ENCODE measurements around the gene SLC25A10. TPM values are rescaled to one million over a fixed set of nuclear protein-coding genes. Genes with fewer than 3 reads are reported as not detected.
A peak's percentile ranks its signal among the peaks of the same experiment; 100 is the strongest.
"Not testable (repeated sequence)": the region's sequence is repeated elsewhere in the genome, so short reads cannot be mapped to it uniquely, and the experiment has no call there.

Gene SLC25A10
- total and polyA plus RNA-seq, 8 donors, result 3.5 to 55.6 (median 33.6) TPM

DNA sequence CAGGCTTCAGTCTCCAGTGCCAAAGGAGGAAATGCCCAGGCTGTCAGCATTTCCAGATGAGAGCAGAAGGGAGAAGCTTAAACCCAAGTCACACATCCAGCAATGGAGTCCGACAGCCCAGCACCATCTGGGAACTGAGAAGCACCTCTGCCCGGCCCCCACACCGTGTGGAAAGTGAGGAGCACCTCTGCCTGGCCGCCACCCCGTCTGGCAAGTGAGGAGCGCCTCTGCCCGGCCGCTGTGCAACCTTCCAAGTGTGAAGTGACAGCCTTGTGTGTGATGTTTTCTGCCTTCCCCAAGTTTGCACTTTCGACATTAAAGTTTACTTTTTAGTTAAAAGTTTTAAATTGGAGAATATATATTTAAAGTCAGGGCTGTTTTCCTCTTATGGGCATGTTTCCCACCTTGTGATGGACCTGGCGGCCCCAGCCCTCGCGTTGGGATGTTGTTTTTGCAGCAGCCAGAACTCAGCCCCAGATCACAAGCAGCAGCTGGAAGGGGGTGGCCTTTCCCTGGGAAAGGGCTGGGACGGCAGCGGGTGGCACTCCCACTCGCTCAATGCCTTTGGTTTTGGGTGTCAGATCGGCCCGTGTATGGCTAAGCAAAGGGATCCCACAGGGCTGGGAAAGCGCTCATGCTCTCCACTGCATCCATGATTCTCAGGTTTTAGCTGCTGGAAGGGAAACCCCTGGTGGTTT is 38.4 kb upstream of the SLC25A10 start:
- TF ChIP-seq, protein P1, sequence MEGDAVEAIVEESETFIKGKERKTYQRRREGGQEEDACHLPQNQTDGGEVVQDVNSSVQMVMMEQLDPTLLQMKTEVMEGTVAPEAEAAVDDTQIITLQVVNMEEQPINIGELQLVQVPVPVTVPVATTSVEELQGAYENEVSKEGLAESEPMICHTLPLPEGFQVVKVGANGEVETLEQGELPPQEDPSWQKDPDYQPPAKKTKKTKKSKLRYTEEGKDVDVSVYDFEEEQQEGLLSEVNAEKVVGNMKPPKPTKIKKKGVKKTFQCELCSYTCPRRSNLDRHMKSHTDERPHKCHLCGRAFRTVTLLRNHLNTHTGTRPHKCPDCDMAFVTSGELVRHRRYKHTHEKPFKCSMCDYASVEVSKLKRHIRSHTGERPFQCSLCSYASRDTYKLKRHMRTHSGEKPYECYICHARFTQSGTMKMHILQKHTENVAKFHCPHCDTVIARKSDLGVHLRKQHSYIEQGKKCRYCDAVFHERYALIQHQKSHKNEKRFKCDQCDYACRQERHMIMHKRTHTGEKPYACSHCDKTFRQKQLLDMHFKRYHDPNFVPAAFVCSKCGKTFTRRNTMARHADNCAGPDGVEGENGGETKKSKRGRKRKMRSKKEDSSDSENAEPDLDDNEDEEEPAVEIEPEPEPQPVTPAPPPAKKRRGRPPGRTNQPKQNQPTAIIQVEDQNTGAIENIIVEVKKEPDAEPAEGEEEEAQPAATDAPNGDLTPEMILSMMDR (IDR thresholded peaks at IDR 0.05), result no peak
- TF ChIP-seq POLR2AphosphoS5 (IDR thresholded peaks at IDR 0.05) (no peak), EP300 (IDR thresholded peaks at IDR 0.05) (no peak), POLR2A (IDR thresholded peaks at IDR 0.05) (no peak)
- peaks cover 33 to 67% (median 61%) of the 10 kb centered on the region in 4 donors for H3K36me3 ChIP-seq
- DNase-seq, result no peak
- H3K4me3 ChIP-seq, result no peak overlapping the region
- H3K9me3 ChIP-seq, result no peaks in the 10 kb centered on the region
- H3K27me3 ChIP-seq, result no peaks in the 10 kb centered on the region
- WGBS, 5 donors, result 79 to 85% (median 83%) methylated on average over 13 to 18 of the region's 18 CpGs
- intact Hi-C loops (cut with DNase I; ENCODE audit: low total_unique reads), result no loop called here
- peaks cover 0 to 10% (median 5%) of the 10 kb centered on the region in 4 donors for H3K4me1 ChIP-seq
- H3K27ac ChIP-seq, result no peak overlapping the region

DNA sequence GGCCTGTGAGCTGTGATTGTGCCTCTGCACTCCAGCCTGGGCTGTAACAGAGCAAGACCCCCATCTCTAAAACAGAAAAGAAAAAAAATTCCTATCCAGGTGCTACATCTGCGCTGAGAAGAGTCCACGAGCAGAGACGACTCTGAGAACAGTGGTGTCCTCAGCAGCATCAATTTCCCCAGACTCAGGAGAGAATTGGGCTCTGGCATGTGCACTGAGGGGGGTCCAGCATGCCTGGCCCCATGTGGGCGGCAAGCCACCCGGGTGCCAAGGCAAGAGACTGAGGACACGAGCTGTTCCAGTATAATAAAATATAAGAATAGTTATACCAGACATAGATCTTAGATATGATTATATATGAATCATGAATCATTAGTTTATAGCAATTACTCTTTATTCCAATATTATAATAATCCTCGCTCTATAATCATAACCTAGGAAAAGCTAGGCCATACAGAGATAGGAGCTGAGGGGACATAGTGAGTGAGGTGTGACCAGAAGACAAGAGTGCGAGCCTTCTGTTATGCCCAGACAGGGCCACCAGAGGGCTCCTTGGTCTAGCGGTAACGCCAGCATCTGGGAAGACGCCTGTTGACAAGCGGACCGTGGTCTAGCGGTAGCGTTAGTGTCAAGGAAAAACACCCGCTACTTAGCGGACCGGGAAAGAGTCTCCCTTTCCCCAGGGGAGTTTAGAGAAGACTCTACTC is 36.4 kb upstream of the SLC25A10 start:
- H3K27ac ChIP-seq; intact Hi-C loops (cut with DNase I; ENCODE audit: low total_unique reads); H3K9me3 ChIP-seq; H3K27me3 ChIP-seq; H3K4me1 ChIP-seq; H3K4me3 ChIP-seq: not testable (repeated sequence)
- 37 to 41% (median 40%) methylated on average over 18 of the region's 18 CpGs for WGBS, 5 donors
- H3K36me3 ChIP-seq, result peaks cover 29 to 55% (median 48%) of the 10 kb centered on the region in 4 donors
- TF ChIP-seq POLR2AphosphoS5 (IDR thresholded peaks at IDR 0.05), result peak in 1 of 3 donors; percentile 25
- TF ChIP-seq, protein P1 (IDR thresholded peaks at IDR 0.05), result peak in 5 of 7 experiments; percentile 27 to 80 (median 65)
- DNase-seq, result peak; percentile 18 to 46

DNA sequence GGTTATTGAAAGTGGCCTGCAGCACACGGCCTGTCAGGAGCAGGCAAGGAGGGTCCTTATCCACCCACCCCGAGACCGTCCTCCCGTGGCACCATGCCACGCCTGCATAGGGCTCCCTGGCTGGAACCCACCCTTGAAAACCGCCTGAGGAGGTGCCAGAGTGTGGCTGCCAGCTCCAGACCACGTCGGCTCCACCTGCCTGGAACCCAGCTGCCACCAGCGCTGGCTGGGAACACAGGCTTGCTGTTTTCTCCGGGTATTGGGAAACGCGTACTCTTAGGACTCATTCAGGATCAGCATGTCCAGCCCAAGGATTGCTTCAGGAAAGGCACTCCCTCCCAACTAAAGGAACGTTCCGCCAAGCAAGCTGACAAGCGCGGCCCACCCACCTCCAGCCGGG is 35.2 kb upstream of the SLC25A10 start:
- no peak overlapping the region for H3K4me3 ChIP-seq
- H3K27me3 ChIP-seq, result no peaks in the 10 kb centered on the region
- peaks cover 0 to 9% (median 4%) of the 10 kb centered on the region in 4 donors for H3K4me1 ChIP-seq
- TF ChIP-seq POLR2AphosphoS5 (IDR thresholded peaks at IDR 0.05), result no peak
- no peak for TF ChIP-seq EP300 (IDR thresholded peaks at IDR 0.05)
- no peak for TF ChIP-seq POLR2A (IDR thresholded peaks at IDR 0.05)
- TF ChIP-seq, protein P1 (IDR thresholded peaks at IDR 0.05), result no peak
- no peaks in the 10 kb centered on the region for H3K9me3 ChIP-seq
- no peak for DNase-seq
- WGBS, 5 donors, result 80 to 94% (median 89%) methylated on average over 10 to 17 of the region's 17 CpGs
- intact Hi-C loops (cut with DNase I; ENCODE audit: low total_unique reads), result no loop called here
- H3K36me3 ChIP-seq, result peaks cover 16 to 55% (median 44%) of the 10 kb centered on the region in 4 donors
- no peak overlapping the region for H3K27ac ChIP-seq

DNA sequence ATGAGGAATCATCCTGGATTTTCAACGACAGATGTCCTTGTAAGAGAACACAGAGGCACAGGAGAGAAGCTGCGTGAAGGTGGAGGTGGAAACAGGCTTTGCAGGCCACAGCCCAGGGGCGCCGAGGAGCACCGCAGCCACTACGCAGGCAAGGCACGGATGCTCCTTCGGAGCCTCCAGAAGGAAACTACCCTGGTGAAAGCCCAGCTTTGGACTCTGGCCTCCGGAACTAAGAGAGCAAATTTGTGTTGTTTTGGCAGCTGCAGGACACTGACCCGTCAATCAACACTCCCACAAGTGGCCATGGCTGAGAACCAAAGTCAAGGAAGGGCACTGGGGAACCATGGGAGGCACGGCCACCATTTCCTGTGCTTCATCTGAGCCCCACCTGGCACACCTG is 31.9 kb upstream of the SLC25A10 start:
- Histone ChIP-seq H3K36me3 (peaks cover 0 to 23% (median 16%) of the 10 kb centered on the region in 4 donors), H3K27me3 (no peaks in the 10 kb centered on the region), H3K4me1 (peaks cover 20 to 31% (median 27%) of the 10 kb centered on the region in 4 donors), H3K4me3 (no peak overlapping the region), H3K9me3 (no peaks in the 10 kb centered on the region), H3K27ac (no peak overlapping the region)
- TF ChIP-seq, protein P1 (IDR thresholded peaks at IDR 0.05), result no peak
- TF ChIP-seq EP300 (IDR thresholded peaks at IDR 0.05), result no peak
- TF ChIP-seq POLR2AphosphoS5 (IDR thresholded peaks at IDR 0.05), result no peak
- no peak for TF ChIP-seq POLR2A (IDR thresholded peaks at IDR 0.05)
- intact Hi-C loops (cut with DNase I; ENCODE audit: low total_unique reads), result no loop called here
- no peak for DNase-seq
- WGBS, 5 donors, result 79 to 86% (median 86%) methylated on average over 11 of the region's 11 CpGs
